ENCODE measurements around the gene CYREN. TPM values are rescaled to one million over a fixed set of nuclear protein-coding genes. Genes with fewer than 3 reads are reported as not detected.

Gene CYREN
- total and polyA plus RNA-seq, 4 donors, result 22.4 to 50.2 (median 39.7) TPM

DNA sequence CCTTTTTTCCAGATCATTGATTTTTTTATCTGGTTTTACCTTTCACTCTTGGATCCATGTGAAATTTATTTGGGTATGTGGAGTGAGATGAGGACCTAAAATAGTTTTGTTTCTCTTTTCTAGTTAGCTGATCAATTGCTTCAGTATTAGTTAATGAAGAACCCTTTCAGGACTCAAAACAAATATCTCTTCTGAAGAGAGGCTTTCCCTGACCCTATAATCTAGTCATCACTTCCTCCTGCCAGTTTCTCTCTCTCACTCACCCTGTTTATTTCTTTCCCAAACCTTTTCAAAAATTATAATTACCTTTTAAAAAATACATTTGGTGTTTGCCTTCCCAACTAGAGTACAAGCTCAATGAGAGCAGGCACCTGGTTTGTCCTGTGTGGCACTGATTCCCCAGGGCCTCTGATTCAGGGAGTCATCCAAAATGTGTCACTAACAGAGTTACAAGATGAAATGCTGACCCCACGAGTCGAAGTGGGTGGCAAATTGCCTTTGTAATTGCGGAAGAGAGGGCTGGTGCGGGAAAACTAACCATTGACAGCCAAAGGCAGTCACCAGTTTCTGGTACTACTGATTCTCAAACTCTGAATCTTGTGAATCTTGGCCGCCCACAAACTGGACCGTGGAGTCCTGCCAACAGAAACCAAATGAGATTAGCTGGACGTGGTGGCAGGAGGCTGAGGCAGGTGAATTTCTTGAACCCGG lies 20.3 kb downstream of the CYREN start:
- Histone ChIP-seq H3K4me3 (no peak overlapping the region), H3K36me3 (ENCODE audit: control insufficient read depth in 4 of 4, insufficient read depth in 4 of 4, low read length in 4 of 4) (peaks cover 0 to 2% (median 0%) of the 10 kb centered on the region in 4 donors), H3K27ac (ENCODE audit: low read depth in 1 of 2, low read length in 1 of 2) (peak overlapping the region; percentile 61 to 85), H3K4me1 (ENCODE audit: control insufficient read depth in 5 of 5, insufficient read depth in 5 of 5, low read length in 5 of 5) (peaks cover 0 to 15% (median 9%) of the 10 kb centered on the region in 5 donors), H3K27me3 (ENCODE audit: control insufficient read depth in 3 of 3, insufficient read depth in 3 of 3, low read length in 2 of 3) (no peaks in the 10 kb centered on the region), H3K9me3 (ENCODE audit: control insufficient read depth in 4 of 4, insufficient read depth in 3 of 4, low read length in 3 of 4) (no peaks in the 10 kb centered on the region), H3K9ac (ENCODE audit: insufficient read depth in 1 of 2, low read length in 2 of 2) (no peak overlapping the region)
- ATAC-seq (ENCODE audit: insufficient read depth, low FRiP score), result no peak
- WGBS, 2 donors, result 57% methylated on average over 8 of the region's 8 CpGs
- no peak for TF ChIP-seq CTCF (IDR thresholded peaks at IDR 0.05; ENCODE audit: control extremely low read depth, extremely low read depth)
- no peak for DNase-seq

DNA sequence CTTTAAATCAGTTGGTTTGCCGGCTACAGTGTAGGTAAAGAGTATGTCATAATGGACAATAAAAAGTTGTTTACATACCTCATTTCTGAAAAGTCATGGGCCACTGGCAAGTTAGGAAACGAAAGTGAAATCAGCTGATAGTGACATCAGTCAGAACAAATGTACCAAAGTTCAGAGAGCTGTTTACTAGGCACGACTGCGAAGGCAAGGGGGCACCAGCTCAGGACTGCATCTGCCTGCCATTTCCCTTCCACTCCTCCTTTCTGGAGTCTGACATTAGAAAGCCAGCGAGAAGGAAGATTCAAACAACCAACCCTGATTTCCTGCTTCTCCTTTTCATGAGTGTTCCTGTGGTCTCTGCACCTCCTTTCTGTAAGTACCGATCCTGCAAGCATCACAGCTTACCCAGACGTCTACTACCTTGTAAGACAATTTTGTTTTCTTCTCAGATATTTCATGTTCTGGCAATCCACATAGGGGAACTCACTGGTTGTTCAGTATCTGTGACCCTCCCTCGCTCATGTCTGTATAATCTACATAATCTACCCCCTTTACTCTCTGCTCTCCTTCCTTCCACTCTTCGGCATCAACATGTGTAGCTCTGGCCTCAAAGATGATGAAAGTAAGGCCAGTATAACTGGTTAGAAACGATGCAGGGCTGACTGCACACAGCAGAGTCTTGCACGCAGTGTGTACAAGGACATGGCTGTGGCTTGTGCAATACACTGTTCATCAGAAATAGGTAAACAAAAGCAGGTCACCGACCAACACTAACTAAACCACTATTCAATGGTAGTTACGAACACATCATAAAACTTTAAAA lies 22.4 kb downstream of the CYREN start, which contains the start of gene TMEM140:
TSS of gene TMEM140 (plus strand) at position 174 of the 823 bp plus-strand sequence. CDS start 16,370 bp downstream, outside the sequence.
- peak within 1 kb of the TSS; percentile 92 to 95 for H3K27ac ChIP-seq (ENCODE audit: low read depth in 1 of 2, low read length in 1 of 2)
- no peak for TF ChIP-seq CTCF (IDR thresholded peaks at IDR 0.05; ENCODE audit: control extremely low read depth, extremely low read depth)
- no peaks in the 10 kb centered on the region for H3K9me3 ChIP-seq (ENCODE audit: control insufficient read depth in 4 of 4, insufficient read depth in 3 of 4, low read length in 3 of 4)
- ATAC-seq (ENCODE audit: insufficient read depth, low FRiP score), result peak; percentile 55
- H3K36me3 ChIP-seq (ENCODE audit: control insufficient read depth in 4 of 4, insufficient read depth in 4 of 4, low read length in 4 of 4), result peaks cover 0 to 2% (median 0%) of the 10 kb centered on the region in 4 donors
- peak in 2 of 3 donors; percentile 70 to 74 for DNase-seq
- H3K27me3 ChIP-seq (ENCODE audit: control insufficient read depth in 3 of 3, insufficient read depth in 3 of 3, low read length in 2 of 3), result no peaks in the 10 kb centered on the region
- H3K9ac ChIP-seq (ENCODE audit: insufficient read depth in 1 of 2, low read length in 2 of 2), result peak within 1 kb of the TSS in 1 of 2 donors; percentile 72
- peaks cover 0 to 15% (median 11%) of the 10 kb centered on the region in 5 donors for H3K4me1 ChIP-seq (ENCODE audit: control insufficient read depth in 5 of 5, insufficient read depth in 5 of 5, low read length in 5 of 5)
- peak within 1 kb of the TSS; percentile 57 for H3K4me3 ChIP-seq
- WGBS, 2 donors, result 6% methylated on average over 13 of the region's 13 CpGs

GRCh38 chr7:135147341-135147898 lies 23.1 kb downstream of the CYREN start:
- Histone ChIP-seq H3K4me3 (peak overlapping the region; percentile 57), H3K4me1 (ENCODE audit: control insufficient read depth in 5 of 5, insufficient read depth in 5 of 5, low read length in 5 of 5) (peaks cover 0 to 15% (median 11%) of the 10 kb centered on the region in 5 donors), H3K9ac (ENCODE audit: insufficient read depth in 1 of 2, low read length in 2 of 2) (peak overlapping the region in 1 of 2 donors; percentile 72), H3K27me3 (ENCODE audit: control insufficient read depth in 3 of 3, insufficient read depth in 3 of 3, low read length in 2 of 3) (no peaks in the 10 kb centered on the region), H3K36me3 (ENCODE audit: control insufficient read depth in 4 of 4, insufficient read depth in 4 of 4, low read length in 4 of 4) (no peaks in the 10 kb centered on the region), H3K27ac (ENCODE audit: low read depth in 1 of 2, low read length in 1 of 2) (peak overlapping the region; percentile 92 to 95), H3K9me3 (ENCODE audit: control insufficient read depth in 4 of 4, insufficient read depth in 3 of 4, low read length in 3 of 4) (no peaks in the 10 kb centered on the region)
- 8 to 10% methylated on average over 6 of the region's 6 CpGs for WGBS, 2 donors
- DNase-seq, result peak in 2 of 3 donors; percentile 68 to 70
- ATAC-seq (ENCODE audit: insufficient read depth, low FRiP score), result no peak
- no peak for TF ChIP-seq CTCF (IDR thresholded peaks at IDR 0.05; ENCODE audit: control extremely low read depth, extremely low read depth)

Data from lung (tissue), 12 donors.